GM18870 (cell line): ENCODE data around the gene TNNC1.

ENCODE experiments used
- ATAC-seq: cut with Tn5 transposase; IDR thresholded peaks from one replicate; pipeline ENCODE4 v1.9.1; 2021; ENCODE audit warnings: moderate library complexity; ENCODE audit not compliant: unreplicated experiment

Gene TNNC1

DNA sequence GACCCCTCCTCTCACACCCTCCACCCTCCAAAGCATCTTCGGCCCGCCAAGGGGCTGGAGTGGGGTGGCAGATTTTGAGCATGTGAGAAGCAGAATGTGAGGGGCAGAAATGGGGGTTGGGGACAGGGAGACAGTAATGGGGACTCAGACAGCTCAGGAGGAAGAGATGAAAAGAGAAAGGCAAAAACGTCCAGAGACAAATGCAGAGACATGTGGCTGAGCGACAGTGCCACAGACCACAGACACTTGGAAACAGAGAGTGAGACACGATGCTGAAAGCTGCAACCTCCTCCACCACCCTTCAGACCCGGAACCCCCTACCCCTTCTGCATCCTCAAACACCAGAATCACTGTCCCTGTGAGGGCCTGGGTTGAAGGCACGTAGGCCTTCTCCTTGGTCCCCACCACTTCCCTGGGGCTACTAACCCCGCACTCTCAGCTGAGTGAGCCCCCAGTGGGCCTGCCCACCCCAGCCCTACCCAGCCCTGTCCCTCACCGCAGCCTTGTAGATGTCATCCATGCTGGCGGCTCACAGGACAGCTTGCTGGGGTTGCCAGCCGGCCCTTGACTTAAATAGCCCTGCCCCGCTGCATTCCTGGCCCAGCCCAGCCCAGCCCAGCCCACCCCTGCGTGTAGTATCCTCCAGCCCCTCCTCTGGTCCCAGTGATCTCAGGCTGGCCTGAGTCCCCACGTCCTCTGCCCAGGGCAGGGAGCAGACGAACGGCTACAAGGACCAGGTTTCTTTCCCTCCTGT, at the start of gene TNNC1:
TNNC1 (minus strand) TSS at position 546 of the 754 bp plus-strand sequence; CDS start at position 520, 26 bp downstream.
- ATAC-seq: no peak

DNA sequence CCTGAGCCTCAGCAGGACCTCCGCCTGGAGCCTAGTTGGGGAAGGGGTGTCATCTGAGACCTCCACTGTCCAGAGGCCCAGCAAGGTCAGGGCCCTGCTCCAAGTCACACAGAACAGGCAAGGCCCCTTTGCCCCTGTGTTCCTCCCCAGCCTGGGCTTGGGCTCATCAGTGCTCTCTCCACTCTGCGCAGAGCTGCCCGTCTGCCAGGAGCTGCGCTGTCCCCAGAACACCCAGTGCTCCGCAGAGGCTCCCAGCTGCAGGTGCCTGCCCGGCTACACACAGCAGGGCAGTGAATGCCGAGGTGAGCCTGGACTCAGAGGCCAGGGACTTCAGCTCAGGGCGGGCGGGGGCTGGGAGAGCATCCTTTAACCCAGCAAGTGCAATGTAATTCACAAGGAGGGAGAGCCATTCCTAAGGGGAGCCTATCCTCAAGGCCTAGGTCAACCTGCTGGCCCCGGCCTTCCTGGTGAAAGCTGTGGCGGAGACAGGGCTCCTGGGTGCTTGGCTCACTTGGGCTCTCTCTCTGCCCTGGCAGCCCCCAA, 49.0 kb upstream of the TNNC1 start:
- no peak for ATAC-seq

DNA sequence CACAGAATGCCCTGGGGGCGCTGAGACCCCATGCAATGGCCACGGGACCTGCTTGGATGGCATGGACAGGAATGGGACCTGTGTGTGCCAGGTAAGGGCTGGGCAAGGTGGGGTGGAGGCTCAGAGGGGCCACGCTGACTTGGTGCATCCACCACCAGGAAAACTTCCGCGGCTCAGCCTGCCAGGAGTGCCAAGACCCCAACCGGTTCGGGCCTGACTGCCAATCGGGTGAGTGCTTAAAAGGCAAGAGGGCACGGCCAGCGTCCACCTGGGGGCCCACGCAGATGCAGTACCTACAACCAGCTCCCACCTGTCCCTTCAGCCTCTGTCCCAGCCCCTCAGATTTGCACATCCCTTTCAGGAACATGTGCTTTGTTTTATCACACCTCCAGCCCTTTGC, 48.2 kb upstream of the TNNC1 start:
- no peak for ATAC-seq

DNA sequence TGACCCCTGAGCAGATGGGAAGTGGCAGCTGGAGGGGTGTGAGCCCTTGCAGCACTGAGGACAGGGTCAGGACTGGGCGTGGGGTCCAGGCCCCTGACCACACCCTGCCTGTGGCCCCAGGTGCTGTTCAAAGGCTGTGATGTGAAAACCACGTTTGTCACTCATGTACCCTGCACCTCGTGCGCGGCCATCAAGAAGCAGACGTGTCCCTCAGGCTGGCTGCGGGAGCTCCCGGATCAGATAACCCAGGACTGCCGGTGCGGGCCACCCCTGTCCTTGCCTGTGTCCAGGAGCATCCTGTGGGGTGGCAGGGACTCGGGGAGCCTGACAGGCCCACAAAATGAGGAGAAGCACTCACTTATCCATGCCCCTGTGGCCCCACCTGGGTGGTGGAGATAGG, 47.2 kb upstream of the TNNC1 start:
- no peak for ATAC-seq

DNA sequence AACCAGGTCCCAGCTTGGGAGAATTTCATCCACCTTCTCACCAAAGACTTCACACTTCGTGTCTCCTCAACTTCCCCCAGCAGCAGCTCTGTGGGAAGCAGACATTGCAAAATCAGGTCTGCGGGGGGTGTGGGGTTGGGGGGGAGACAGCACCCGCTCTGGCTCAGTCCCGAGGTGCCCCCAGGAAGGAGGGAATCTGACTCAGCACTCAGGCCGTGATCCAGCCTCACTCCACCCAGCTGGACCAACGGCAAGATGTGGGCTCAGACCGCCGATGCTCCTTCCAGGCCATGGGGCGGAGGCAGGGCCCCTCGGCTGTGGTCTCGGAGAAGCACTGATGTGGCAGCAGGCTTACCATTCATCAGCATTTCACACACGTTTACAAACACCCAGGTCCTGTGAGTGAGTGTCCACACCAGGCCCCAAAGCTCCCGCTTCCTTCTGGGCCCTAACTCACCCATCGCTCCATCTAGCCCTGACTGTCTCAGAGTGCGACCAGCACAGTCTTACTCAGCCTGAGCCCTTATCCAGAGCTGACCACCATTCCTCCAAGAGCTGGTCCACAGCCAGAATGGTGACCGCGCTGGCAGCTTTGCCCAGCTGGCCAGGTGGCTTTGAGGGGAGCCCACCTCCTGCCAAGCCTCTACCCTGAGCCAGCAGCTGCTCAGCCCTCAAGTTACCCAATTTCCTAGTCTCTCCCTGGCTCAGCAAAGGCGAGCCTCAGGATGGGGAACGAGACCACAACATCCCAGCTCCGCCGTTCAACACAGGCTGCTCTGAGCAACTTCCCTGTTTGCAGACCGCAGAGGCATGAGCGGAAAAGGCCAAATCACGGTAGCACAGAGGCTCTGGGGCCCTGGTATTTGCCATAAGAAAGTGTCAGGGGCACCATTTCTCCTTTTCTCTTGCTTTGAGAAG, 44.6 kb upstream of the TNNC1 start:
- no peak for ATAC-seq

DNA sequence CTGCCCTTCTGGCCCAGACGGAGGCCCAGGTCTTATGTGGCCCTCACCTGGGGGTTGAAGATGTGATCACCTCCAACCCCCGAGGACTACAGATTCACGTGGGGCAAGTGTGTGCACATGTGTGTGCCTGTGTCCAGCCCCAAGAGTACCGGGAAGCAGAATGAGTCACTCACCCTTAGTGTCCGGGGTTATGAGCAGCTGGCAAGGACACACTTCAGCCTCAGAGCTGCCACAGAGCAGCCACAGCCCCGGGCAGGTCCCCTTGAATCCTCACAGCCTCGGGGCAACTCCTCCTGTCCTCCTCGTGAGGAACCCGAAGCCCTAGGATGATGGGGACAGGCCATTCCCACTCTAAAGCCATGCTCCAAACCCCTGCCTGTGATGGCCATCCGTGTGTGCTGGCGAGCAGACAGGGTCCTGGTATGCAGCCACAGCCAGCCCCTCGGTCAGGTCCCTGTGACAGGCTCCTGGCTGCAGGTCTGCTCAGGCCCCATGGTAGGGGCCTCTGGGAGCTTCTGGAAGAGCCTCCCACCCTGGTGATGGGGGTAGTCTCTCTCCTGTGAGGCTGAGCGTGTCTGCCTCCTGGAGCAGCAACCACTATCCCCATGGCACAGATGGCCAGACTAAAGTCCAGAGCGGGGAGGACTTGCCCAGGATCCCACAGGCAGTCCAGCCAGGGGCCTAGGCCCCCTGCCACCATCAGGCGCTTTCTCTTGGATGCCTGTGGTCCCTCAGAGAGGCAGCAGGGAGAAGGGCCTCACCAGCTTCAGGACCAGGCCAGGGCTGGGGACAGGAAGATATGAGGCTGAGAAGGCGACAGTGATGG, 42.1 kb upstream of the TNNC1 start:
- ATAC-seq: no peak

DNA sequence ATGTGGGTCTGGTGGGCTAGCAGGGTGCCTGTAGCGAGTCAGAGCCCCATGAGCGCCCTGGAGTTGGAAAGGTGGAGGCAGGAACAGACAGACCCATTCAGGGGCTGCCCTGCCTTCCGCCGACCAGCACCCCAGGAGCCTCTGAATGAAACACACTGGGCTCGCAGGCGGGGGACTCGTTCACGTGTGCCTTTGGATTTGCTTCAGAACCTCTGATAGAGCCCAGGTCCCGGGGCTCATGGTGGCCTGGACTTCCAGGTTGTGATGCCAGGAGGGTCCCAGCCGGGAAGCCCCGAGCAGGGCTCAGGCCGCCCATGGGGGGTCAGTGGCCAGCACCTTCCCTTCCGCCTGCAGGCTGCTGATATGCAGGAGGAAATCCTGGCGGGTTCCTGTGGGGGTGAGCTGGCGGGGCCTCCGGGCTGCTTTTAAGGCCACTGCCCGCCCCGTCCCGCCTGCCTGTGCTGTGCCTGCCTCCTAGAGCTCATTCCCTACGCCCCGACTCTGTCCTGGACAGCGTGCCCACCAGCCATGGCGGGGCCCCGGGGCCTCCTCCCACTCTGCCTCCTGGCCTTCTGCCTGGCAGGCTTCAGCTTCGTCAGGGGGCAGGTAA, 41.1 kb upstream of the TNNC1 start, which contains the start of gene STAB1:
STAB1 (plus strand) TSS at position 453 of the 610 bp plus-strand sequence; CDS start at position 529, 76 bp downstream.
- ATAC-seq: no peak

DNA sequence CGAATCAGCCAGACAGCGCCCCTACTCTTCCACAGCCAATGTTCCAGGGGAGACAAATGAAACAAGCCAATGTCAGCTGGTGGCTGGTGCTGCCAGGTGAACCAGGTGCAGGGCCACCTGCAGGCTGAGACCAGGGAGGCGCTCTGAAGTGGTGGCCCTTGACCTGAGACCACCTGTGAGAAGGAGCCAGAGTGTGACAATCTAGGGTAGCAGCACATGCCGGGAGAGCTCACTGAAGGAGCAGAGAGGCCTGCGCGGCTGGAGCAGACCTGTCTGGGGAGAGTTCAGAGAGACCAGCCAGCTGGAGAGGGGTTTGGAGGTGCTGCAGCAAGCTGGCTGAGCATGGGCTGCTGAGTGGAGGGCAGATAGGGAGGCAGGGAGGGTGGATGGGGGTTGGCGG, 40.6 kb upstream of the TNNC1 start:
- ATAC-seq: no peak

DNA sequence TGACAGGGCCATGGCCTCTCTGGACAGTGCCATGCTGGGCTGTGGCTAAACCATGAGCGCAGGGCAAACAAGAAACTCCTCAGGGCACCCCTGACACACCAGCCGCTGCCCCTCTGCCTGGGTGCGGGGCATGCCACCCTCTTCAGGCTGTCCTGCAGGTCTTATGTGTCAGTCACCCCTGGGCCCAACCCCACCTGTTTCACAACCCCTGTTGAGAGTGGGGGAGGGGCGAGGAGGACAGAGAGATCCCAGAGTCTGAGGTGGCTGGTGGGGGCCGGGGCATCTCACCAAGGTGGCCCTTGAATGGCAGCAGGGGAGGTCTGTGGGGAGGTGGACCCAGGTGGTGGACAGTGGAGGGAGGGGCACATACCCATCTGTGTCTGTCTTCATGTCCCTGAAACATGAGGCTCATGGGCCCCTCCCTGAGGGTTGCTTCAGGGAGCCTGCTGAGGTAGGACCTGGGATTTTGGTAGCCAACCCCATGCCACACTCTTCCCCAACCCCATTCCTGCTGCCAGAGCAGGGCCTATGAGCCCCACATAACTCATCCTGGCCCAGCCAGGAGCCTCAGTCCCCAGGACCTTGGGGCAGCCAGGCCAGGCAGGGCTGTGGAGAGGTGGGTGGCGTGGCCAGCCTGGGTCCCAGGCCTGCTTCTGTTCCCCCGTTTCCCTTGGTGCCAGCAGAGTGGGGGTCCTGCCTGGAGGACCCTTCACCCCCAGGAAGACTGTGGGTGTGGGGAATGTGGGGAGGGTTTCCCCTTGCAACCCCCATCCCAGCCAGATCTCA, 39.6 kb upstream of the TNNC1 start:
- no peak for ATAC-seq

DNA sequence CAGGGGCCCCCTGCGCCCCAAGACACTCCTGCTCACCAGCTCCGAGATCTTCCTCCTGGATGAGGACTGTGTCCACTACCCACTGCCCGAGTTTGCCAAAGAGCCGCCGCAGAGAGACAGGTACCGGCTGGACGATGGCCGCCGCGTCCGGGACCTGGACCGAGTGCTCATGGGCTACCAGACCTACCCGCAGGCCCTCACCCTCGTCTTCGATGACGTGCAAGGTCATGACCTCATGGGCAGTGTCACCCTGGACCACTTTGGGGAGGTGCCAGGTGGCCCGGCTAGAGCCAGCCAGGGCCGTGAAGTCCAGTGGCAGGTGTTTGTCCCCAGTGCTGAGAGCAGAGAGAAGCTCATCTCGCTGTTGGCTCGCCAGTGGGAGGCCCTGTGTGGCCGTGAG, 38.2 kb upstream of the TNNC1 start:
- ATAC-seq: no peak

DNA sequence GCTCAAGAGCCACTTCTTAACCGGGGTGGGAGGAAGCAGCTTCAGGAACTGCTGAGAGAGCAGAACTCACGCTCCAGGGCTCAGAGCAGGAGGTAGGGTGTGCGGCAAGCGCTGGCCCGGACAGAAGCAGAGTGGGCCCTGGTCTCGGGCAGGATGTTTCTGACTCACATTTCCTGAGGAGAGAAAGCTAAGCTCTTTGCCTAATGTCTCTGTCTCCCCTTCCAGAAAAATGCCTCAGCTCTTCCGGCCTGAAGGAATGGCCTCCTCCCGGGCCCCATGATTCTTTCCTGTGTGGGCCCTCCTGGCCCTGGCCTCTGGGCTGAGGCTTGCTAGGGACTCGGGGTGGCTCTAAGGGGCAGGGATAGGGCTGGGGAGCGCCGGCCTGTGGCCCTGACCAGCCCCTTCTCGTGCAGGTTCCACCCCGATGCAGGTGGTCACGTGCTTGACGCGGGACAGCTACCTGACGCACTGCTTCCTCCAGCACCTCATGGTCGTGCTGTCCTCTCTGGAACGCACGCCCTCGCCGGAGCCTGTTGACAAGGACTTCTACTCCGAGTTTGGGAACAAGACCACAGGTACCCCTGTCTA, 37.2 kb upstream of the TNNC1 start:
- no peak for ATAC-seq

DNA sequence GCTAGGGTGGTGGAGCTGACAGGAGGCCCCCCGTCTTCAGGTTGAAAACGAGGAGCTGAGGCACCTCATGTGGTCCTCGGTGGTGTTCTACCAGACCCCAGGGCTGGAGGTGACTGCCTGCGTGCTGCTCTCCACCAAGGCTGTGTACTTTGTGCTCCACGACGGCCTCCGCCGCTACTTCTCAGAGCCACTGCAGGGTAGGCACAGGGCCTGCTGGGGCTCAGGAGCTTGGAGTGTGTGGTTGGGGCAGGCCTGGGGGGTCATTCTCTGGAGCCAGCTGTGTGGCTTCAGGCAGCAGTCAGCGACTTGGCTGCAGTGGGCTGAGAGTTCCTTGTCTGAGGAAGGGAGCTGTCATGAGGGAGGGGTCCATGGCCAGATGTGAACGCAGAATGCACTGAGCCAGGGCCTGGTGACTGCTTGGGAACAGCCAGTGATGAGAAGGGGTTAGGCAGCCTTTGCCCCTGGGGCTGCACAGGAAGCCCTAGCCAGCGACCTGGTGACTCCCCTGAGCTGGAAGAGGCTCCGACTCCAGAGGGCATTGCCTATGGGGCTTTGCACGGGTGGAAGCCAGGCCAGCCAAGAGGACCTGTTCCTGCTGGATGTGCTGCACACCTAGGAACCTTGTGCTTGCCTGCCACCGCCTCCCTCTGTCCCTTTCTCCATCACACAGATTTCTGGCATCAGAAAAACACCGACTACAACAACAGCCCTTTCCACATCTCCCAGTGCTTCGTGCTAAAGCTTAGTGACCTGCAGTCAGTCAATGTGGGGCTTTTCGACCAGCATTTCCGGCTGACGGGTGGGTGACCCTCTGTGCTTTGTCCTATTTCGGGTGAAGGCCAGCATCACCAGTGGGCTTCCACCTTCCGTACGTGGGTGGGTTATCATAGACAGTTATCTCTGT, 36.4 kb upstream of the TNNC1 start:
- no peak for ATAC-seq

DNA sequence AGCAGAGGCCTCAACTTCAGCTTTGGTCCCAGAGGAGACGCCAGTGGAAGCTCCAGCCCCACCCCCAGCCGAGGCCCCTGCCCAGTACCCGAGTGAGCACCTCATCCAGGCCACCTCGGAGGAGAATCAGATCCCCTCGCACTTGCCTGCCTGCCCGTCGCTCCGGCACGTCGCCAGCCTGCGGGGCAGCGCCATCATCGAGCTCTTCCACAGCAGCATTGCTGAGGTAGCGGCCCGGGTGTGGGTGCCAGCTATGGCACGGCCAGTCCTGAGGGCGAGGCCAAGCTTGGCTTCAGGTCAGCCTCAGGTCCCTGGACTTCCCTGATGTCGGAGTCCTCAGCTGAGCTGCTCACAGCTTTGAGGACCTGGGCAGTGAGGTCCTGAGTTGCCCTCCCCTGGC, 35.6 kb upstream of the TNNC1 start:
- ATAC-seq: no peak

DNA sequence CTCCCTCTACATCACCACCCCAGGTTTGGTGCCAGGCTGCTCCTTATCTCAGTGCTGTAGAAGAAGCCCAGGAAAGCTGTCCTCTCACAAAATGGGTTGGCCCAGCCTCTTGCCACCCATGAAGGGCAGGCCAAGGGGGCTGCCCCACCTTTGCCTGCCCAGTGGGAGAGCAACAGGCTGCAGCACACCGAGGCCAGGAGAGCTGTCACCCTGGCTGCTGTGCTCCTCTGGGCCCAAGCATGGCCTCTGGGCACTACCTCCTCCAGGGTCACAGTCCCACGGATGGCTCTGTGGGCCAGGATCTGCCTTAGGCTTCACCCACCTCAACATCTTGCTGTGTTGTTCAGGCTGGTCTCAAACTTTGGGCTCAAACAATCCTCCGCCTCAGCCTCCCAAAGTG, 34.9 kb upstream of the TNNC1 start:
- no peak for ATAC-seq

DNA sequence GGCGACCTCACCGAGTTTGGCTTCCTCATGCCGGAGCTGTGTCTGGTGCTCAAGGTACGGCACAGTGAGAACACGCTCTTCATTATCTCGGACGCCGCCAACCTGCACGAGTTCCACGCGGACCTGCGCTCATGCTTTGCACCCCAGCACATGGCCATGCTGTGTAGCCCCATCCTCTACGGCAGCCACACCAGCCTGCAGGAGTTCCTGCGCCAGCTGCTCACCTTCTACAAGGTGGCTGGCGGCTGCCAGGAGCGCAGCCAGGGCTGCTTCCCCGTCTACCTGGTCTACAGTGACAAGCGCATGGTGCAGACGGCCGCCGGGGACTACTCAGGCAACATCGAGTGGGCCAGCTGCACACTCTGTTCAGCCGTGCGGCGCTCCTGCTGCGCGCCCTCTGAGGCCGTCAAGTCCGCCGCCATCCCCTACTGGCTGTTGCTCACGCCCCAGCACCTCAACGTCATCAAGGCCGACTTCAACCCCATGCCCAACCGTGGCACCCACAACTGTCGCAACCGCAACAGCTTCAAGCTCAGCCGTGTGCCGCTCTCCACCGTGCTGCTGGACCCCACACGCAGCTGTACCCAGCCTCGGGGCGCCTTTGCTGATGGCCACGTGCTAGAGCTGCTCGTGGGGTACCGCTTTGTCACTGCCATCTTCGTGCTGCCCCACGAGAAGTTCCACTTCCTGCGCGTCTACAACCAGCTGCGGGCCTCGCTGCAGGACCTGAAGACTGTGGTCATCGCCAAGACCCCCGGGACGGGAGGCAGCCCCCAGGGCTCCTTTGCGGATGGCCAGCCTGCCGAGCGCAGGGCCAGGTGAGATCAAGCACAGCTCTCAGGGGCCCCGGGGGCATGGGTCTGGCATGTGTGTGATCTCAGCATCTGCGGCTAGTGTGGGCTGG, 34.2 kb upstream of the TNNC1 start:
- ATAC-seq: no peak

DNA sequence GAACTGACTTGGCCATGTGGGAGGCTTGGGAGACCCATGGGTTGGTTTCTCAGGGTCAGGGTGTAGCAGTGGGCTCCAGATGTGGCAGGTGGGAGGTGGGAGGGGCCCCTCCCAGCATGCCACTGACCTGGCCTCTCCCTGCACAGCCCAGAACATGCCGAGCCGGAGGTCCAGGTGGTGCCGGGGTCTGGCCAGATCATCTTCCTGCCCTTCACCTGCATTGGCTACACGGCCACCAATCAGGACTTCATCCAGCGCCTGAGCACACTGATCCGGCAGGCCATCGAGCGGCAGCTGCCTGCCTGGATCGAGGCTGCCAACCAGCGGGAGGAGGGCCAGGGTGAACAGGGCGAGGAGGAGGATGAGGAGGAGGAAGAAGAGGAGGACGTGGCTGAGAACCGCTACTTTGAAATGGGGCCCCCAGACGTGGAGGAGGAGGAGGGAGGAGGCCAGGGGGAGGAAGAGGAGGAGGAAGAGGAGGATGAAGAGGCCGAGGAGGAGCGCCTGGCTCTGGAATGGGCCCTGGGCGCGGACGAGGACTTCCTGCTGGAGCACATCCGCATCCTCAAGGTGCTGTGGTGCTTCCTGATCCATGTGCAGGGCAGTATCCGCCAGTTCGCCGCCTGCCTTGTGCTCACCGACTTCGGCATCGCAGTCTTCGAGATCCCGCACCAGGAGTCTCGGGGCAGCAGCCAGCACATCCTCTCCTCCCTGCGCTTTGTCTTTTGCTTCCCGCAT, 33.4 kb upstream of the TNNC1 start:
- no peak for ATAC-seq
